GM23248 (cell line): ENCODE data around the gene ADGRV1. TPM values are rescaled to one million over a fixed set of nuclear protein-coding genes. Genes with fewer than 3 reads are reported as not detected.

Experiments
- DNase-seq: peaks from one replicate; pipeline ENCODE4 v3.0.0-alpha.2; 2015
- H2AFZ ChIP-seq: fragments of 200-600 bp; sonication (generic); 2 replicates; pipeline ENCODE4 v1.6.1; 2016; ENCODE audit warnings: antibody characterized with exemption
- H3F3A ChIP-seq: fragments of 200-600 bp; sonication (generic); 2 replicates; pipeline ENCODE4 v1.6.1; 2016; ENCODE audit warnings: mild to moderate bottlenecking, antibody characterized with exemption, mixed run types; ENCODE audit not compliant: insufficient read depth
- H3K27ac ChIP-seq: fragments of 200-600 bp; sonication (generic); 2 replicates; pipeline ENCODE4 v1.5.1; 2016; ENCODE audit warnings: mild to moderate bottlenecking
- H3K27me3 ChIP-seq: fragments of 200-600 bp; sonication (generic); replicated peaks from 2 replicates; pipeline ENCODE4 v1.6.1; 2016; ENCODE audit warnings: mild to moderate bottlenecking; ENCODE audit not compliant: insufficient read depth
- H3K36me3 ChIP-seq: fragments of 200-600 bp; sonication (generic); 2 replicates; pipeline ENCODE4 v1.6.1; 2016; ENCODE audit warnings: low read depth, mild to moderate bottlenecking
- H3K4me1 ChIP-seq: fragments of 200-600 bp; sonication (generic); 2 replicates; pipeline ENCODE4 v1.6.1; 2016; ENCODE audit warnings: mild to moderate bottlenecking; ENCODE audit not compliant: insufficient read depth
- H3K4me2 ChIP-seq: fragments of 200-600 bp; sonication (generic); one replicate; pipeline ENCODE4 v1.6.1; 2016; ENCODE audit warnings: mild to moderate bottlenecking; ENCODE audit not compliant: unreplicated experiment
- H3K4me3 ChIP-seq: fragments of 200-600 bp; sonication (generic); 2 replicates; pipeline ENCODE4 v1.5.1; 2016; ENCODE audit warnings: mild to moderate bottlenecking
- H3K79me2 ChIP-seq: fragments of 200-600 bp; sonication (generic); 2 replicates; pipeline ENCODE4 v1.6.1; 2016; ENCODE audit warnings: mild to moderate bottlenecking; ENCODE audit not compliant: insufficient read depth
- H3K9ac ChIP-seq: fragments of 200-600 bp; sonication (generic); 2 replicates; pipeline ENCODE4 v1.6.1; 2016; ENCODE audit warnings: mild to moderate bottlenecking
- H3K9me2 ChIP-seq: fragments of 200-600 bp; sonication (generic); 2 replicates; pipeline ENCODE4 v1.6.1; 2016; ENCODE audit warnings: mixed run types, mild to moderate bottlenecking, moderate library complexity; ENCODE audit not compliant: insufficient read depth
- H3K9me3 ChIP-seq: fragments of 200-600 bp; sonication (generic); one replicate; pipeline ENCODE4 v1.6.1; 2017; ENCODE audit warnings: low read depth
- H4K20me1 ChIP-seq: fragments of 200-600 bp; sonication (generic); 2 replicates; pipeline ENCODE4 v1.6.0; 2016; ENCODE audit not compliant: insufficient read depth
- EZH2 ChIP-seq: fragments of 200-600 bp; sonication (generic); IDR thresholded peaks from 2 replicates; pipeline ENCODE4 v1.6.1; 2018; ENCODE audit warnings: antibody characterized with exemption, mild to moderate bottlenecking; ENCODE audit not compliant: insufficient read depth, poor library complexity, severe bottlenecking
- EZH2phosphoT487 ChIP-seq: fragments of 200-600 bp; sonication (generic); IDR thresholded peaks from 2 replicates; pipeline ENCODE4 v1.6.1; 2018; ENCODE audit warnings: antibody characterized with exemption, moderate library complexity, mild to moderate bottlenecking, low read depth; ENCODE audit not compliant: insufficient read depth
- WGBS, 2 experiments: methylation state at CpG; one replicate each; pipeline ENCODE4 v1.1.6; 2015 to 2017; ENCODE audit warnings: low lambda C conversion rate in 2 of 2, low coverage in 1 of 2; ENCODE audit errors: missing lambda C conversion rate in 2 of 2; 5-methylcytosine and 5-hydroxymethylcytosine counted together
- in situ Hi-C: fragments of 300-500 bp; cut with MboI; formaldehyde crosslinking; loops from 2 replicates; pipeline ENCODE4 v1.15.0; 2020
- polyA plus RNA-seq: library from polyadenylated mRNA; unstranded; fragments of >200 nt; fragmentation: Nextera tagmentation; extraction: Ambion mirVana; gene quantifications from 2 replicates; pipeline ENCODE4 v1.2.1, GENCODE V29; 2016
- total RNA-seq: library from RNA; depleted of rRNA; stranded (reverse); fragments of >200 nt; shearing (Covaris generic); gene quantifications from 2 replicates; pipeline ENCODE4 v1.2.3, GENCODE V29; 2014

The ADGRV1 gene
- total and polyA plus RNA-seq, 2 experiments from 2014 or later = not detected

GRCh38 chr5:90930062-90930461, 371.5 kb downstream of the ADGRV1 start:
- H3K9me2 ChIP-seq = no peaks in the 10 kb centered on the region
- no peaks in the 10 kb centered on the region for H3K79me2 ChIP-seq
- no peak for DNase-seq
- no peak for TF ChIP-seq EZH2
- TF ChIP-seq EZH2phosphoT487 = no peak
- no peak overlapping the region for H3K4me3 ChIP-seq
- H3K9ac ChIP-seq = no peak overlapping the region
- no peaks in the 10 kb centered on the region for H3K9me3 ChIP-seq
- in situ Hi-C loops = loop anchor here (10.0 kb wide), 1 partner anchor 165 kb away; no protein-coding TSS in a partner anchor
- H4K20me1 ChIP-seq = no peaks in the 10 kb centered on the region
- H3K36me3 ChIP-seq = no peaks in the 10 kb centered on the region
- H2AFZ ChIP-seq = no peak overlapping the region
- 64 to 66% methylated on average over 5 of the region's 5 CpGs for WGBS, 2 experiments
- no peaks in the 10 kb centered on the region for H3K4me1 ChIP-seq
- no peaks in the 10 kb centered on the region for H3K27me3 ChIP-seq
- no peak overlapping the region for H3K27ac ChIP-seq
- no peak overlapping the region for H3K4me2 ChIP-seq
- H3F3A ChIP-seq = no peaks in the 10 kb centered on the region

GRCh38 chr5:90930756-90931431, 372.3 kb downstream of the ADGRV1 start:
- Histone ChIP-seq H2AFZ (no peak overlapping the region), H3K79me2 (no peaks in the 10 kb centered on the region), H3F3A (no peaks in the 10 kb centered on the region), H4K20me1 (no peaks in the 10 kb centered on the region), H3K9ac (no peak overlapping the region), H3K4me2 (no peak overlapping the region), H3K9me2 (no peaks in the 10 kb centered on the region), H3K4me1 (no peaks in the 10 kb centered on the region), H3K4me3 (no peak overlapping the region), H3K27ac (no peak overlapping the region), H3K9me3 (no peaks in the 10 kb centered on the region), H3K36me3 (no peaks in the 10 kb centered on the region), H3K27me3 (no peaks in the 10 kb centered on the region)
- 62 to 75% methylated on average over 4 of the region's 4 CpGs for WGBS, 2 experiments
- no peak for TF ChIP-seq EZH2
- TF ChIP-seq EZH2phosphoT487 = no peak
- in situ Hi-C loops = loop anchor here (10.0 kb wide), 1 partner anchor 164 kb away; no protein-coding TSS in a partner anchor
- peak; percentile 14 for DNase-seq

GRCh38 chr5:90932052-90932699, 373.6 kb downstream of the ADGRV1 start:
- H3K9me2 ChIP-seq = no peaks in the 10 kb centered on the region
- no peaks in the 10 kb centered on the region for H3K36me3 ChIP-seq
- no peaks in the 10 kb centered on the region for H3K9me3 ChIP-seq
- in situ Hi-C loops = loop anchor here (10.0 kb wide), 1 partner anchor 163 kb away; no protein-coding TSS in a partner anchor
- H3K9ac ChIP-seq = no peak overlapping the region
- TF ChIP-seq EZH2 (no peak), EZH2phosphoT487 (no peak)
- DNase-seq = peak; percentile 77
- H3K4me1 ChIP-seq = no peaks in the 10 kb centered on the region
- no peak overlapping the region for H3K4me2 ChIP-seq
- H3F3A ChIP-seq = no peaks in the 10 kb centered on the region
- 3 to 5% methylated on average over 4 of the region's 4 CpGs for WGBS, 2 experiments
- no peak overlapping the region for H3K4me3 ChIP-seq
- H3K27me3 ChIP-seq = no peaks in the 10 kb centered on the region
- no peak overlapping the region for H2AFZ ChIP-seq
- no peak overlapping the region for H3K27ac ChIP-seq
- H3K79me2 ChIP-seq = no peaks in the 10 kb centered on the region
- no peaks in the 10 kb centered on the region for H4K20me1 ChIP-seq

GRCh38 chr5:90933298-90933697, 374.7 kb downstream of the ADGRV1 start:
- Histone ChIP-seq H3K27ac (no peak overlapping the region), H3K9ac (no peak overlapping the region), H3F3A (no peaks in the 10 kb centered on the region), H3K9me2 (no peaks in the 10 kb centered on the region), H3K27me3 (no peaks in the 10 kb centered on the region), H3K4me2 (no peak overlapping the region), H3K4me3 (no peak overlapping the region), H4K20me1 (no peaks in the 10 kb centered on the region), H3K36me3 (no peaks in the 10 kb centered on the region), H3K9me3 (no peaks in the 10 kb centered on the region), H2AFZ (no peak overlapping the region), H3K79me2 (no peaks in the 10 kb centered on the region), H3K4me1 (no peaks in the 10 kb centered on the region)
- in situ Hi-C loops = loop anchor here (10.0 kb wide), 1 partner anchor 162 kb away; no protein-coding TSS in a partner anchor
- no peak for DNase-seq
- TF ChIP-seq EZH2 (no peak), EZH2phosphoT487 (no peak)
